NCI-H526 (cell line): ENCODE measurements around the gene HDAC10.
"Not testable (repeated sequence)": the region's sequence is repeated elsewhere in the genome, so short reads cannot be mapped to it uniquely, and the experiment has no call there.

Experiments used
- DNase-seq, 2 experiments: peaks; one replicate each; lab custom pipeline; 2025; lab: John Stamatoyannopoulos, UW

Gene HDAC10

DNA sequence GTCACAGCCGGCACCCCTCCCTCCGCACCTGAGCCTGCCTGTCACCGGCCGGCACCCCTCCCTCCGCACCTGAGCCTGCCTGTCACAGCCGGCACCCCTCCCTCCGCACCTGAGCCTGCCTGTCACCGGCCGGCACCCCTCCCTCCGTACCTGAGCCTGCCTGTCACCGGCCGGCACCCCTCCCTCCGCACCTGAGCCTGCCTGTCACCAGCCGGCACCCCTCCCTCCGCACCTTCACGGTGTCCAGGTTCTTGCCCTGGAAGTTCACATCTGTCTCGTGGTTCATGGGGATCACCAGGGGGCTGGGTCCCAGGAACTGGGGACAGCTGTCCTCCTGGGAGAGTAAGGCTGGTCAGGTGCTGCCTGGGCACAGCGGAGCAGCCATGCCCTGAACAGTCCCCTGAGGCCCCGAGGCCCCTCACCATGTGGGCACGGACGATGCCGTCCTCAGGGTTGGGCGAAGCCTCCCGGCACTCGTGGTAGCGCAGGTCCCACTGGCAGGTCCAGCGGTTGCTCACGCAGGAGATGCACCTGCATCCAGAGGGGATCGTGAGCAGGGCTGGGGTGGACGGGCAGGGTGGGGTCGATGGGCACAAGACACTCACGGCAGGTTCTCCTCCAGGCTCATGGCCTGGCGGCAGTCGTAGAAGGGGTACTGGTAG lies 34.6 kb upstream of the HDAC10 start:
- DNase-seq = no peak

DNA sequence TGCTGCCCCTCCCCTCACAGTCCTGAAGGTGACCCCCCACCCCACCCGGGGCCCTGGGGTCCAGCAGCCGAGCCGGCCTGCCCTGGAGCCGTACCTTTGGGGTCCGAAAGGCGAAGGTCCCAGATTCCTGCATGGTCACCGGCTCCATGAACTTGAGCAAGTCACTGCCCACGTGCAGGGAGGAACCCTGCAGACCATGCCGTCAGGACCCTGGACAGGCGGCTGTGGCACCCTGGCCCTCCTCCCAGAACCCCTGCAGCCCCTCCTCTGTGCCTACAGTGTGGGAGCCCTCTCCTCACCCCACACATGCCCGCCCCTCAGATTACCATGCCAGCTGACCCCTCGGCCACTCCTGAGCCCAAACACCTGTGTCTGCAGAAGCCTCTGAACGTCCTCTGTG lies 33.4 kb upstream of the HDAC10 start:
- DNase-seq = no peak

GRCh38 chr22:50283821-50284220 lies 32.8 kb upstream of the HDAC10 start:
- DNase-seq = no peak

DNA sequence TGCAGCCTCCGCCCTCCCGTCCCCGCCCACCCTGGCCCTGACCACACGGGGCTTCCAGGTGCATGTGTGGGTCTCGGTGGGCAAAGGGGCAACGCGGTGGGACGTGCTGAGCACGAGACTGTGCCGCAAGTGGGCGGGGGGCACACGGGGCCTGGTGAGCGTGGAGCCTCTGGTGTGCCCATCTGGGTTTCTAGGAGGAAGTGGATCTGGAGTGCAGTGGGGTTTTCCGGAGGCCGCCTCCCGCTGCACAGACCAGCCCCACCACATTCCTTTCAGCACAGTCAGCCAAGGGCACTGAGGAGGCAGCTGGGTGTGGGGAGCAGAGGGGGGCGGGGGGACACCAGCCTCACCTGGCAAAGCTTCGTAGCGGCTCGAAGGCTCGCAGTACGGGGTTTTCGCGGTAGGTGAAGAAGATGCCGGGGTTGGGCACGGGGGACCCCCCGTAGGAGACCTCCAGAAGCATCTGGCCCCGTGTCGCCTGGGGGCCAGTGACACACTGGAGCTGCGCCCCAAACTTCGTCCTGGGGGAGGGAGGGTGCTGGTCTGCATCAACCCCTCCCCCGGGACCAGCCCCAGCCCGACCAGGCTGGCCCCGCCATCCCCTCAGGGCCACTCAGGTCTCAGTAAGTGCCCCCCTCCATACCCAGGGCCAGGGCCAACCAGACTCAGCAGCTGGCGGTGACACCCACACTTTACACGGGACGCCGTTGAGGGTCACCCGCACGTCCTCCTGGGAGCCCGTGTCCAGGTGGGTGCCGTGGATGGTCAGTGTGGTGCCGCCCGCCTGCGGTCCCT lies 31.5 kb upstream of the HDAC10 start:
- no peak for DNase-seq

DNA sequence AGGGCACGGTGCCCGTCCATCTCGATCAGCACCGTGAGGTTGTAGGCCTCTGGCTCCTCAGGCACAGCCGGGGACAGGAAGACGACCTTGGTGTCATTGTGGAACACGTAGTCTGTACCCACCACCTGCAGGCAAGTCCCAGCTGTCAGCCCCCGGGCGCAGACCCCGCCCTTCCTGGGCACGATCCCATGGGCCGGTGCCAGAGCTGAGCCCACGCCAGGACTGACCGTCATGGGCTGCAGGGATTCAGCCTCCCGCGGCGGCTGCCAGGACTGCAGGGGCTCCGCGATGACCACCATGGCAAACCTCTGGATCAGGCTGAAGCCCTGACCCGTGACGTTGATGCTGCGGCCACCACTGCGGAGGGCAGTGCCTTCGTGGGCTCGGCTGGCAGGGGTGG lies 30.9 kb upstream of the HDAC10 start:
- no peak for DNase-seq

DNA sequence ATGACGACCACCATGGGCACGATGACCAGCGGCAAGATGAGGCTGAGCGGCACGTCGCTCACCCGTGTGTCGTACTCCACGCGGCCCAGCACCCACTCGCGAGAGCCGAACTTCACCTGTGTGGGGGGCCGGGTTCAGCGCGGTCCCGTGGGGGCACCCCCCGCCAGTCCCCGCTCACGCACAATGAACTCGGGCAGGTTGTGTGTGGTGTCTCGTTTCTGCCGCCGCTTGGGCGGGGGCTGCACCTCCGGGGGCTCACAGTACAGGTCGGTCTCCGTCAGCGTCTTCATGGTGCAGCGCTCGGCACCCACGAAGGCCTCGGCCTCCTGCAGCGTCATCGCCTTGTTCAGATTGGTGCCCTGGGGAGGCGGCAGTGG lies 30.3 kb upstream of the HDAC10 start:
- no peak for DNase-seq

GRCh38 chr22:50280708-50281383 lies 29.8 kb upstream of the HDAC10 start:
- DNase-seq = no peak

GRCh38 chr22:50280022-50280707 lies 29.1 kb upstream of the HDAC10 start:
- DNase-seq = no peak

DNA sequence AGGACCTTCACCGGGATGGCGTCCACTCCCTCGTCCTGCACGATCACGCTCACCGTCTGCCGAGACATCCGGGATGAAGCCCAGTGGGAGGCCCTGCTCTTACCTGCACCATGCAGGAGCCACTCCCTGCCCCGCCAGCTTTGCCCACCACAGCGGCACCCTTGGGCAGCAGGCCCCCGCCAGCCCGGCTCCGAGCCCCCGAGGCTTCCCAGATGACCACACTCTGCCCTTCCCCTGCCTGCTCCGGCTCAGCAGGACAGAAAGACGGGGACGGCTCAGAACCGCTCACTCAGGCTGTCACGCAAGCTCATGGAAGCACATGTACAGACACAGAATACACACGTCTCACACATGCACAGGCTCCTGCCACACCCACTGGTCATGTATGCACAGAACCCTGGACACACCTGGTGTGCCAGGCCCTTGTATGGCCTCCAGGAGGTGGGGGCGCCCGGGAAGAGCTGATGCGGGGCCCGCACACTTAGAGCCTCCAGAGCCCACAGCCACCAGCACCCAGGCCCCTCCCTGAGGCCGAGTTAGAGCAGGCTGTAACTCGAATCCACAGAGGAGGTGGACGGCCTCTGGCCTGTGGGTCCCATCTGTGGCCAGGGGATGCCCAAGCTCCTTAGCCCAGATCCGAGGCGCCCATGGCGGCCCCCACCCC lies 28.0 kb upstream of the HDAC10 start:
- DNase-seq = no peak

DNA sequence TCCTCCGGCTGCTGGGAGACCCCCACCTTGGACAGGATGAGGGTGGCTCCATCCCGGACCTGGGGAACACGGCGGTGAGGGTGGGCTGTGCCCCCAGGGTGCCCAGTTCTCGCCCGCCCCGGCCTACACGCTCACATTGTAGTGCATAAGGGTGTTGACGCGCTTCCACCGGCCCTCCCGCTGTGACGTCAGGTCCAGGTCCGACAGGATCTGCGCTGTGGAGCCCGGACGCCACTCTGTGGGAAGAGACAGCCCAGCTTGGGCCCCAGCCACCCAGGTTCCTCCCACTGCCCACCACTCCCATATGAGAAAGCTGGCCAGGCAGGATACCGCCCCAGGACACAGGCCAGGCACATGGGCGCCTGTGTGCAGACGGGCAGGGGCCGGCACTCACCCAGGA lies 27.4 kb upstream of the HDAC10 start:
- DNase-seq = no peak

DNA sequence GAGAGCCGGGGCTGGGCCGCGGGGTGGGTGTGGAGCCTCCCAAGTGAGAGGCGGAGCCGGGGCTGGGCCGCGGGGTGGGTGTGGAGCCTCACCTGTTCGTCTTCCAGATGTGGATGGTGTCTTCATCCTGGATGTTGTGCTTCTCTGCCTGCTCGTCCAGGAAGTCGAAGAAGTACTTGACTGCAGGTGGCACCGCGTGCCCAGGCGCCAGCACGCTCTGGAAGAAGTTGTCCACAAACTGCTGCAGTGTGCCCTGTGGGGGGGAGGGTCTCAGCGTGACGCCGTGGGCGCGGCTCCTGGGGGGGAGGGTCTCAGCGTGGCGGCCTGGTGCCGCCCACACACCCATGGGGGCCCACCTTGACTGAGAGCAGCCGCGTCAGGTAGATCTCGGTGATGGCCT lies 26.7 kb upstream of the HDAC10 start:
- DNase-seq = no peak

- DNase-seq = peak in 1 of 2 experiments; percentile 51
Observed at GRCh38 chr22:50276143-50276542, 25.1 kb upstream of the HDAC10 start.

DNA sequence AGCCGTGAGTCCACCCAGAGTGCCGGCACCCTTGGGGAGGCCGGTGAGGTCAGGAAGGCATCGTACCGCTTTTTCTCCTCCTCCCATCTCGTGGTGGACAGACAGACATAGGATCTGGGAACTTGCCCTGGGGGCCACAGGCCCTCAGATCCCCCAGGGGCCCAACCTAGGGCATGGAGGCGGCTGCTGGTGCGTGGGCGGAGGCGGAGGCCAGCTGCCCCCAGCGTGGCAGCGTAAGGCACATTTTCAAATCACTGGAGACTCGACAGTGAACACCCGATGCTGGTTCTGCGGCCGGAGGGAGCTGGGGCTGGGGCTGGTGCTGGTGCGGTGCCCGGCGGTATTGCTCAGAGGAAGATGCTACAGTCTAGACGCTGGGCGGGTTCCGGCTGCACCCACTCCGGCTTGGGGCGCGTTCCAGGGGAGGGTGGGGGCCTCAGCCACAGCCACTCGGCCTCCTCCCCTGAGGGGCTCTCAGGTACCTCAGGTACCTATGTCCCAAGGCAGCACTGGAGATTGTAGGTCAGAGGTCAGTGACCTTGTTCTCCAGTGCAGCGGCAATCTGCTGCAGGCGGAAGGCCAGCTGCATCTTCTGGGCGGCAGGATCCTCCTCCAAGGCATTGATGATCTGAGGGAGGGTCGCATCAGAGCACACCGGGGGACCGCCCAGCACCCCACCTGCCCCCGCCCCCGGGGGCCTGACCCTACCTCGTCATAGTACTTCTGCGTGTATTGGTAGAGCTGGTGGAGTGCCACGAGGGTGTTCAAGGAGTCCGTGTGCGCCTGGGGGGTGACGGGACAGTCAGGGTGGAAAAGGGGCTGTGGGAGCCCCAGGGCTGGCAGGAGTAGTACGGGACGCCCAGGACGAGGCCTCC lies 24.4 kb upstream of the HDAC10 start:
- DNase-seq = no peak

- DNase-seq = no peak
Observed at GRCh38 chr22:50274771-50275170, 23.7 kb upstream of the HDAC10 start.

GRCh38 chr22:50274311-50274710 lies 23.2 kb upstream of the HDAC10 start:
- peak in 1 of 2 experiments; percentile 53 for DNase-seq

DNA sequence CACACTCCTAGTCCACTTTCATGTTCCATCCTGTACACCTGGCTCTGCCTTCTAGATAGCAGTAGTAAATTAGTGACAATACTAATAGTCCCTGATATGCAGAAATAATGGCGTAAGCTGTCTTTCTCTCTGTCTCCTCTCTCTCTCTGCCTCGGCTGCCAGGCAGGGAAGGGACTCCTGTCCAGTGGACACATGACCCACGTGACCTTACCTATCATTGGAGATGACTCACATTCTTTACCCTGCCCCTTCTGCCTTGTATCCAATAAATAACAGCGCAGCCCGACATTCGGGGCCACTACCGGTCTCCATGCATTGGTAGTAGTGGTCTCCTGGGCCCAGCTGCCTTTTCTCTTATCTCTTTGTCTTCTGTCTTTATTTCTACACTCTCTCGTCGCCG lies 22.7 kb upstream of the HDAC10 start:
- DNase-seq = not testable (repeated sequence)

GRCh38 chr22:50273352-50273751 lies 22.3 kb upstream of the HDAC10 start:
- DNase-seq = not testable (repeated sequence)

DNA sequence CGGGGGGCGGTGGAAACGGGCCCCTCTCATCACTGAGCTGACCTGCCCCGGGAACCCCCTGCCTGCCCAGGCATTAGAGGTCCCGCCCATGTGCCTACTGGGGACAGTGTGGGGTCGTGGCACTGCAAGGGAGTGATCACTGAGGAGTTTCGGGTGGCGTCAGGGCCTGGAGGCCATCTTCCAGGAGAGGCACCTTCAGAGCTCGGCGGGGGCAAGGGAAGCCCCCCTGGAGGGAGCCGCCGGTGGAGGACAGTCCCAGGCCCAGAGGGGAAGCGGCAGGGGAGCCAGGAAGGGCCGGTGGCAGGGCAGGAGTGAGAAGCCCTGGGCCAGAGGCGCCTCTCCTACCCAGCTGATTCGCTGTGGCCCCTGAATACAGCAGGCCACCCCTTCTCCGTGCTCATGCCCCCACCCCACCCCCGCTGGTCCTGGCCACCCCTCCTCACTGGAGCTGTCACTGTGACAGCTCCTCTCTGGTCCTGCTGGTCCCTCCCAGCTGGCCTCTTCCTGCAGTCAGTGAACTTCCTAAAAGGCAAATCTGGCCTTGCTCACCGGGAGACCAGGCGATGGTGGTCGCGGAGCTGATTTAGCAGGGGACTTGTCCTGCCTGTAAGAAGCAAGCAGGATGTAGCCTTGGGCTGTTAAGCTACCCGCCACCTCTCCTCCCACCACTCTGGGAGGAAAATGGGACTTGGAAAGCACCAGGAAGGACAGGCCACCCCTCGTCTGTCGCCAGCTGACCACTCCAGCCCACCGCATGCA lies 21.2 kb upstream of the HDAC10 start:
- no peak for DNase-seq

GRCh38 chr22:50271519-50271970 lies 20.5 kb upstream of the HDAC10 start:
- DNase-seq = peak; percentile 16 to 83
